Heart left ventricle (tissue), 13 donors: ENCODE results near the gene PTBP1.

Source experiments
- POLR2A ChIP-seq, 2 donors: fragments of 450-650 bp; IDR thresholded peaks; one replicate each; pipeline ENCODE4 v1.6.1; 2017; ENCODE audit warnings: antibody characterized with exemption in 2 of 2, mild to moderate bottlenecking in 2 of 2, moderate library complexity in 2 of 2
- TF ChIP-seq, protein P1 (sequence below), 12 donors: fragments of 200-600 bp; sonication (generic) in 4 of 12; IDR thresholded peaks; one replicate each; pipeline versions ENCODE4 v1.5.0 to v1.8.0; 2018 to 2022; ENCODE audit warnings: antibody characterized with exemption in 12 of 12, mild to moderate bottlenecking in 5 of 12
- donor health status: ischemic (EF 13 %, LVEDD 7.1; RV severe dilation, severe dysfunction).
- donor health status: DM: no; HTN: yes; CAD: no.
- donor health status: DM: no; HTN: no; CAD: no.
- donor health status: ischemic (EF 25% LVEDD 6.9; RV normal size, moderate dysfunction).
- donor health status: ischemic (EF 25% LVEDD 5.7; RV mildly dilated, moderate dysfunction).
- donor health status: ischemic (EF 35%, LVEDD 5.7; RV mildly dilated, moderate dysfunction).
- donor health status: nonischemic (EF 11% LVEDD 7.7; RV severe dilation, severe dysfunction).
- donor health status: DM: yes; HTN: yes; CAD: no.
- donor health status: PGD.
- donor health status: ischemic (EF 29% LVEDD 5.4; RV normal size, mild dysfunction).
- donor health status: nonischemic (EF 23%, LVEDD 6.1; RV moderate dilation, normal function).

DNA sequence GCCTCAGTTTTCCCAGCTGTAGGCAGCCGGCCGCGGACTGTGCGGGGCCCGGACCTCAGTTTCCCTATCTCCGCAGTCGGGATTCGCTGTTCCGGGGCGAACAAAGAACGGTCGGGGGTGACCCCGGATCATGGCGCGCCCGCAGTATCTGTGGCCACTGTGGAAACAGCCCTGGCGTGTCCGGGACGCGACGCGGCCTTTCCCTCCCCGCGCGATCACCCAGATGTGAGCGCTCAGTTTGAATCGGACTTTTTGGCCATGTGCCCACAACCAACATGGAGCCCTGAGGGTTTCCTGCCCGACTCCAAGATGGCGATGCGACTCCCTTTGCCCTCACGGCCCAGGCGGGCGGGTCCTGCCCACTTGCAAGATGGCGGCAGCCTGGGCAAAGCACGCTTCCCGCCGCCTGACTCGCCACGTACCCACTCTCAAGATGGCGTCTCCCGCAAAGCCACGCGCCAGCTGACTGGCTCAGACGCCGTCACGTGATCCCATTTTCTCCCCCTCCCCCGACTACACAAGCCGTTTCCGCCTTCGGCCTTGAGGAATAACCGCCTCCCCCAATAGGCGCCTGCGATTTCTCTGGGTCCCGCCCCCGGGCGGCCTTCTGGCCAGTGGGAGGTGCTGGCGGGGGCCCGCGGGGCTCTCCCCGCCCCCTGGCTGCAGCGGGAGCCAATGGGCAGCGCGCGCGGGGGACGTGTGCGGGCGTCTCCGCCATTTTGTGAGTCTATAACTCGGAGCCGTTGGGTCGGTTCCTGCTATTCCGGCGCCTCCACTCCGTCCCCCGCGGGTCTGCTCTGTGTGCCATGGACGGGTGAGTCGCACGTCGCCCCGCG is at the start of gene PTBP1:
- TF ChIP-seq, protein P1, sequence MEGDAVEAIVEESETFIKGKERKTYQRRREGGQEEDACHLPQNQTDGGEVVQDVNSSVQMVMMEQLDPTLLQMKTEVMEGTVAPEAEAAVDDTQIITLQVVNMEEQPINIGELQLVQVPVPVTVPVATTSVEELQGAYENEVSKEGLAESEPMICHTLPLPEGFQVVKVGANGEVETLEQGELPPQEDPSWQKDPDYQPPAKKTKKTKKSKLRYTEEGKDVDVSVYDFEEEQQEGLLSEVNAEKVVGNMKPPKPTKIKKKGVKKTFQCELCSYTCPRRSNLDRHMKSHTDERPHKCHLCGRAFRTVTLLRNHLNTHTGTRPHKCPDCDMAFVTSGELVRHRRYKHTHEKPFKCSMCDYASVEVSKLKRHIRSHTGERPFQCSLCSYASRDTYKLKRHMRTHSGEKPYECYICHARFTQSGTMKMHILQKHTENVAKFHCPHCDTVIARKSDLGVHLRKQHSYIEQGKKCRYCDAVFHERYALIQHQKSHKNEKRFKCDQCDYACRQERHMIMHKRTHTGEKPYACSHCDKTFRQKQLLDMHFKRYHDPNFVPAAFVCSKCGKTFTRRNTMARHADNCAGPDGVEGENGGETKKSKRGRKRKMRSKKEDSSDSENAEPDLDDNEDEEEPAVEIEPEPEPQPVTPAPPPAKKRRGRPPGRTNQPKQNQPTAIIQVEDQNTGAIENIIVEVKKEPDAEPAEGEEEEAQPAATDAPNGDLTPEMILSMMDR (IDR thresholded peaks at IDR 0.05): peak in 6 of 12 donors; percentile 16 to 58 (median 32)
- peak in 1 of 2 donors; percentile 61 for TF ChIP-seq POLR2A (IDR thresholded peaks at IDR 0.05)
